Measurements from ENCODE around the gene ZNF568. TPM values are rescaled to one million over a fixed set of nuclear protein-coding genes. Genes with fewer than 3 reads are reported as not detected.

The ZNF568 gene
- total and polyA plus RNA-seq, 2 of the 4 experiments (the other 2 are of a cell fraction) = 3.0 to 7.3 TPM

- no peak for DNase-seq
- no peak for TF ChIP-seq RAD21 (IDR thresholded peaks at IDR 0.05; ENCODE audit: low read length)
- TF ChIP-seq MAFK (IDR thresholded peaks at IDR 0.05; ENCODE audit: low read depth, low read length) = no peak
- no peak for TF ChIP-seq MXI1 (IDR thresholded peaks at IDR 0.05; ENCODE audit: borderline replicate concordance, low read depth, low read length)
- no peak for TF ChIP-seq BHLHE40 (IDR thresholded peaks at IDR 0.05; ENCODE audit: low read depth, low read length)
- Histone ChIP-seq H3K4me1 (ENCODE audit: control insufficient read depth, insufficient read depth, low read length) (no peaks in the 10 kb centered on the region), H2BK15ac (ENCODE audit: low read depth, low read length) (no peak overlapping the region), H3K27ac (ENCODE audit: insufficient read depth, low read length) (no peak overlapping the region), H3K9me1 (ENCODE audit: insufficient read depth, low read length) (no peaks in the 10 kb centered on the region), H3K18ac (ENCODE audit: low read depth, low read length) (no peak overlapping the region), H3K4me3 (ENCODE audit: insufficient read depth, low read depth, low read length) (no peak overlapping the region), H2BK5ac (ENCODE audit: low read depth, low read length, poor library complexity, severe bottlenecking) (no peak overlapping the region), H3K14ac (replicated peaks; ENCODE audit: low read depth, low read length) (no peak overlapping the region), H3K36me3 (ENCODE audit: control insufficient read depth, insufficient read depth, low read length) (no peaks in the 10 kb centered on the region), H4K5ac (ENCODE audit: low read depth, low read length) (no peak overlapping the region), H3K9me3 (ENCODE audit: control insufficient read depth, insufficient read depth, low read length) (peaks cover 66% of the 10 kb centered on the region), H2AK5ac (ENCODE audit: low read depth, low read length) (no peak overlapping the region), H3K27me3 (ENCODE audit: control insufficient read depth, insufficient read depth, low read length) (no peaks in the 10 kb centered on the region), H3K56ac (ENCODE audit: extremely low read depth, insufficient read depth, low read length) (no peak overlapping the region), H2BK120ac (ENCODE audit: low read depth, low read length) (no peak overlapping the region), H3K9ac (ENCODE audit: low read depth, low read length) (no peak overlapping the region), H2BK20ac (ENCODE audit: low read depth, low read length) (no peak overlapping the region), H2AFZ (replicated peaks; ENCODE audit: low read length, poor library complexity) (no peak overlapping the region), H4K8ac (ENCODE audit: low read depth in 2 of 2, low read length in 2 of 2) (no peak overlapping the region), H3K79me1 (ENCODE audit: low read depth in 1 of 2, low read length in 2 of 2) (no peaks in the 10 kb centered on the region), H3K23ac (ENCODE audit: low read depth, low read length) (no peak overlapping the region), H2AK9ac (replicated peaks; ENCODE audit: low read depth, low read length, poor library complexity) (no peak overlapping the region), H3K4me2 (ENCODE audit: low read depth, low read length) (no peak overlapping the region), H4K91ac (ENCODE audit: insufficient read depth, low read depth, low read length) (no peak overlapping the region), H4K20me1 (ENCODE audit: insufficient read depth, low read length) (no peaks in the 10 kb centered on the region), H3K4ac (ENCODE audit: low read depth, low read length) (no peak overlapping the region)
- ATAC-seq (ENCODE audit: low read depth) = no peak
- 86% methylated on average over 24 of the region's 28 CpGs; no CpG with 5 or more reads in 1 of the 2 experiments for WGBS, 2 experiments (ENCODE audit: extremely low coverage in 2 of 2, insufficient read length in 1 of 2)
- dilution Hi-C loops (cut with HindIII; ENCODE audit: low sequenced_read_pairs, unreplicated experiment) (no loop called here), in situ Hi-C loops (cut with MboI; ENCODE audit: low sequenced_read_pairs) (no loop called here), intact Hi-C loops (cut with micrococcal nuclease) (no loop called here)
- CTCF ChIA-PET = no interaction called here
- BruUV-seq (replicated peaks) = no TSS peak
- POLR2A ChIA-PET (ENCODE audit: unreplicated experiment) = no interaction called here
Measured at GRCh38 chr19:37009871-37010270, 93.7 kb downstream of the ZNF568 start.
